Activated CD4-positive, CD25-positive, alpha-beta regulatory T cell treated with anti-CD3 and anti-CD28 coated beads, Interleukin-2, amount 50 U/mL, for 16 hours (primary cell): ENCODE data around the gene OGDH.
"Not testable (repeated sequence)": the region's sequence is repeated elsewhere in the genome, so short reads cannot be mapped to it uniquely, and the experiment has no call there.

Experiments used
- DNase-seq: peaks from one replicate; pipeline ENCODE4 v3.0.0-alpha.2; 2020; ENCODE audit warnings: low read depth, low spot score

The OGDH gene

DNA sequence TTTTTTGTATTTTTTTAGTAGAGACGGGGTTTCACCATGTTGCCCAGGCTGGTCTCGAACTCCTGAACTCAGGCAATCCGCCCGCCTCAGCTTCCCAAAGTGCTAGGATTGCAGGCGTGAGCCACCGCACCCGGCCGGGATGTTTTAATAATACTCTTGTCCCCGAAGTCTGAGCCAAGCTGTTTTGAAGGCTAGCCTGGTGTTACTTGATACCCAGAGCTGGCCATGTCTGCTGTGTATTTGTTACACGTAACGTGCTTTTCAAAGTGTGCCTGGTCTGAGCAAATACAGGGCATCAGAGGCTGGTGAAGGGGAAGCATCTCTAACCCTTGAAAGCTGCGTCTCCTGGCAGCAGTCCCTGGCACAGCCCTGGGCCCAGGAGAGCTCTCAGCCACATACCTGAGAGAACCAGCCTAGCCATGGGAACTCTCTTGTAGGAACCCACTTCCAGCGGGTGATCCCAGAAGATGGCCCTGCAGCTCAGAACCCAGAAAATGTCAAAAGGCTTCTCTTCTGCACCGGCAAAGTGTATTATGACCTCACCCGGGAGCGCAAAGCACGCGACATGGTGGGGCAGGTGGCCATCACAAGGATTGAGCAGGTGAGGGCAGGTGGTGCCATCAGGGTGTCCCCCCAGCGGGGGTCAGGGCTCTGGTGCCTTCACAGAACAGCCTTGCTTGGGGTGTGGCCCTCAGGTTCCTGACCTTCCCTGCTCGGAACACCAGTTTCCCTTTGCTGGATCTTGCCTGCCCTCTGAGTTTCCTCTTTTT lies 100.5 kb downstream of the OGDH start:
- no peak for DNase-seq

DNA sequence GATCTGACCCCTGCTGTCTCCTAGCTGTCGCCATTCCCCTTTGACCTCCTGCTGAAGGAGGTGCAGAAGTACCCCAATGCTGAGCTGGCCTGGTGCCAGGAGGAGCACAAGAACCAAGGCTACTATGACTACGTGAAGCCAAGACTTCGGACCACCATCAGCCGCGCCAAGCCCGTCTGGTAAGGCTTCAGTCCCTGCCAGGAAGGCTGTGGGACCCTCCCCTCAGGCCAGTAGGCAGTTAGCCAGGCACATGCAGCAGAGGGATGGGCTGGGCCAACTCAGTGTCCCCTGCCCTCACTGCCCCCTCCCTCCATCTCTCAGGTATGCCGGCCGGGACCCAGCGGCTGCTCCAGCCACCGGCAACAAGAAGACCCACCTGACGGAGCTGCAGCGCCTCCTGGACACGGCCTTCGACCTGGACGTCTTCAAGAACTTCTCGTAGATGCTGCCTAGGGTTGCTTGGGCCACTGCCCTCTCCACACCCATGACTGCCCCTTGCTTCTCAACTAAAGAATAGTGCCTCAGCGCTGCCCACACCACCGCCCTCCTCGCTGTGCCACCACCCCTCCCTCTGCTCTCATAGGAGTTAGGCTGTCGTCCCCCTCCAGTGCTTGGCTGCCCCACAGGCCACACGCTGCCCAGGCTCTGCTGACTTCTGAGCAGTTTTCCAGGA lies 101.3 kb downstream of the OGDH start:
- no peak for DNase-seq

DNA sequence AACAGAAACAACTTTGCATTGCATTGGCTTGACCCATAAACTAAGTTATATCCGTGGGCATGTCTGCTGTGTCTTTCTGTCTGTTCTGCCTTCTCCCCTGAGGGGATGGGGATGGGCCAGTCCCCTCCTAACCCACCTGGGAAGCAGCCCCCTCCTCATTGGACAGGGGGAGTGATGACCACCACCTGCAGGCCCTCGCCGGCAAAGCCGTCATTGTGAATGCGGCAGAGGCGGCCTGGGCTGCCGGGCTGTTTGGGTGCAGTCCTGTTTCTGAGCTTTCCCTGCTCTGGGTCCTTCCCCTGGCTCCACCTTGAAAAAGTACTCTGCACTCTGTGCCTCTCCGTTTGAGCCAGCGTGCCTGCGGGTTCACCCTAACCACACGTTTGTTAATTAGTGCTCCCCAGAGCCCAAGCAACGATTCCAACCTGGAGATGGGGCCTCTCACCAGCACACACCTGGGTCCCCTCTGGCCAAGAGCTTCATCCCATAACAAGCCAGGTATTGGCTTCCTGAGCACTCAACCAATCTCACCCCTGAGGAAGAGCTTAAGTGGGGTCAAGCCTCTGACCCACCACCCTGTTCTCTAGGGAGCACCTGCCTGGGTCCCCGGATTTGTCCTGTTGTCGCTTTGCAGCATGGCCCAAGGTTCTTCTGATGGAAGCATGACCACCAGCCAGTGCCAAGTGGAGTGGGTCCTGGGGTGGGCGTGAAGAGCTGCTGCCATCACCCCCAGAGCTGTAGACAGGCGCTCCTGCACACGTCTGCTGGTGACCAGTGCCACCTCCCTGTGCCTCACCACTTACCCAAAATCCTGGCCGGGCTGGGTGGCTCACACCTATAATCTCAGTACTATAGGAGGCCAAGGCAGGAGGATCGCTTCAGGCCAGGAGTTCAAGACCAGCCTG lies 102.8 kb downstream of the OGDH start:
- no peak for DNase-seq

DNA sequence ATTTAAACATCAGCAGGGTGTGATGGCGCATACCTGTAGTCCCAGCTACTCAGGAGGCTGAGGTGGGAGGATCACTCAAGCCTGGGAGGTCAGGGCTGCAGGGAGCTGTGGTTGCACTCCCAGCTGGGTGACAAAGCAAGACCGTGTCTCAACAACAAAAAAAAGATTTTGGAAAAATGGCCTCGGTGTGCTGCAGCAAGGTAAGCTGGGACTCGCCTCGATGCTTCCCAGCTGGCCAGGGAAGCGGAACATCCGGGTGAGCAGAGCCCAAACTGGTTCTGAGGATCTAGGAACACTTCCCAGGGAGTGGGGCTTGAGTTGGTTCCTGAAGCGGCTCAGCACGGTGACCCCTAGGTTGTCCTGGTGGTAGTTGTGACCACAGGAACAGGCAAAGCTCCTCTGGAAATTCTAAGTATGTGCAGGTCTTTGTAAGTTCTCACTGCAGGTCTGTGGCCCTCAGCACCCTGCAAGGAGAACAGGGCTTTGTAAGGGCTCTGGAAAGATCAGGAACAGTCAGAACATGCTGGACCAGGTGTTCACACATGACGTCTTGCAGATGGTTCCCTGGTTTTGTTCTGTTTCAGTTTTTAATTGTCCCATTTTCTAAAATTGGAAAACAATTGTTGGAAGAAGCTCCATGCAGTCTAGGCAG lies 103.6 kb downstream of the OGDH start:
- no peak for DNase-seq

DNA sequence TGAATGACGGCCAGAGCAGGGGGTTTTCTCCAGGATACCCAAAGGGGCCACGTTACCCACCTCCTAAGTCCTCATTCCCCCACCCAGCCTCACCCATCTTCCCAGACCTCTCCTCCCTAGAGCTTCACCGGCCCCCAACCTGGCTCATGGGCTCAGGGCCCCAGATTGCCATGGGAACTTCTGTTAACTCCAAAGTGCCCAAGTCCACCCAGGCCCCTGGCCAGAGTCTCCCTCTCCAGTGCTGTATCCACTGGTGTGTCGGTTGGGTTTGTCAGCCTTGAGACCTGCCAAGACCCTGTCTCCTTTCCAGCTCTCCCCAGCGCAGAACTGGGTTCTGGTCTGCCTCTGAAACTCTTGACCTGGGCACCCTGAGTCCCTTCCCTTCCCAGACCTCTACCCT lies 105.1 kb downstream of the OGDH start:
- no peak for DNase-seq

DNA sequence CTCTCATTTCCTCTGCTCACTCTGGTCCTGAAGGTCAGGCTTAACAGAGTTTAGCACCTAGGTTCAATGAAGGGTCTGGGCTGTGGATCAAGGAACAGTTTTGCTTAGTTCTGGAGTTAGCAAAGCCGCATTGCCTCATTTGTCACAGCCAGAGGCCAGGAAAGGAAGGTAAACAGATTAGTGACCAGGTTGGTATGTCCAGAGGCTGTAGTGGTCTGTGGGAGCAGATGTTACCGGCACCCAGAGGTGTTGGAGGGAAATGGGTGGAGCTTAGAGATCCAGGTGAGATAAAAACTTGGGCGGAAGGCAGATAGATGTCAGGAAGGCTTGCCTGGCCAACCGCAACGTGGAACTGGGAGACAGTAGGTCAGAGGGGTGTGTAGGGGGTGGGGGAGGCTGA lies 105.6 kb downstream of the OGDH start:
- no peak for DNase-seq

DNA sequence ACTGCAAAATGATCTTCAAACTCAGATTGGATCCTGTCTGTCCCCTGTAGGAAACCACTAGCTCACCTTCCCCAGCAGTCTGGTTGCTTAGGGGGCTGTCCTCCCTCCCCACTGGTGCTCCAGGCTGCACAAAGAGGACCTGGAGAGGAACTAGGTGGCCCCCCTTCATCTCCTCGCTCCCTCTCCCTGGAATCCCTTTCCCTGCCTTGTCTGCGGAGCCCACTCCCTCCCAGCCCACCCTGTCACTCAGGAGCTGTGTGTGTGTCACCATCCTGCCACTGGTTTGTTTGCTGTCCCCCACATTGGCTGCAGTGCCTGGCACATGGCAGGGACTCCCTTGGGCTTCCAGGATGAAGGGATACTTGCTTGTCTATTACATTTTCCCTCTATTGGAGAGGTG lies 106.7 kb downstream of the OGDH start:
- DNase-seq, result no peak

DNA sequence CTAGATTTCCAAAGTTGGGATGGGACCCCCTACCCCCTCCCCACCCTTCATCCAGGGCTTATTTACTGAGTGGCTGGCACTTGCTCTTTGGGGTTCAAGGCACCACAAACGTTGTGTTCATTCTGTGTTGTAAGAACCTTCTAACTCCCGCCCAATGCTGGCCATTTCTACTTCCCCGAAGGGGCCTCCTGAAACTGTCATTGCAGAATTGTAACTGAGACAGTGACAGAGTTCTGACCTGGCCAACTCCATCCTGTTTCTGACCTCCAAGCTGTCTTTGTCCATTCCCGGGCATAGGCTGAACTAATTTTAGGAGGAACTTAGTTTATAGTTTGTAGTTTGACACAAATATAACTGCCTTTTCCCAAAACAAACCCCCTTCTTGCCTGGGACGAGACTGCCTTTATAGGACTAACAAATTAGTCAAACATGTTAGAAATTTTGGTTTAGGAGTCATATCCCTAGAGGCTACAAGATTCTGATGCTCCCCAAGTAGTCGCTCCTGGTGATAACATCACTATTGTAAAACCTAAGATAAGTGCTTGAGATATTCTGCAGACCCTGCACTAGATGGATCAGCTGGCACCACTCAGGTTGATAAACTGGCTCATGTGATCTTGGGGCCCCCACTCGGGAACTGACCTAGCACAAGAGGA lies 107.4 kb downstream of the OGDH start:
- no peak for DNase-seq

DNA sequence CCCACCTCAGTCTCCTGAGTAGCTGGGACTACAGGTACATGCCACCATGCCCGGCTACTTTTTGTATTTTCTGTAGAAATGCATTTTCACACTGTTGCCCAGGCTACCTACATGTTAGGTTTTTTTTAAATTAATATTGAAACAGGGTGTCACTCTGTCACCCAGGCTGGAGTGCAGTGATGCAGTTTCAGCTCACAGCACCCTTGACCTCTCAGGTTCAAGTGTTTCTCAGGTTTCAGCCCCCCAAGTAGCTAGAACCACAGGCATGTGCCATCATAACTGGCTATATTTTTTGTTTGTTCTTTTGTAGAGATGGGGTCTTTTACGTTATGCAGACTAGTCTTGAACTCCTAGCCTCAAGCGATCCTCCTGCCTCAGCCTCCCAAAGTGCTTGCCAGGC lies 109.8 kb downstream of the OGDH start:
- DNase-seq, result no peak

DNA sequence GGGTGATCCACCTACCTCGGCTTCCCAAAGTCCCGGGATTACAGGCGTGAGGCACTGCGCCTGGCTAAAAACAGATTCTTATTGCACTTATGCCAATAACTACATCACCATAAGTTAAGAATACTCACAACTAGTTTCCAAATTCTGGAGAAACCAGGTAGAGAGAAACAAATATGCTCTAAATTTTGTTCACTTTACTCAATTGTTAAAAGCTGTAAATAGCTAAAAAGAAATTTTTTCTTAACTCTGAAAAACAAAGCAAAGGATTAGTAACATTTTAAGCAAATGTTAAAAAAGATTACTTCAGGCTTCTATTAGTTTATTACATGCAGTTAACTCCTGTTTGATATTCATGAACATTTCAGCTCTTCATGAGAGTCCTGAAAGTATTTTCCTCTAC lies 113.9 kb downstream of the OGDH start:
- no peak for DNase-seq

DNA sequence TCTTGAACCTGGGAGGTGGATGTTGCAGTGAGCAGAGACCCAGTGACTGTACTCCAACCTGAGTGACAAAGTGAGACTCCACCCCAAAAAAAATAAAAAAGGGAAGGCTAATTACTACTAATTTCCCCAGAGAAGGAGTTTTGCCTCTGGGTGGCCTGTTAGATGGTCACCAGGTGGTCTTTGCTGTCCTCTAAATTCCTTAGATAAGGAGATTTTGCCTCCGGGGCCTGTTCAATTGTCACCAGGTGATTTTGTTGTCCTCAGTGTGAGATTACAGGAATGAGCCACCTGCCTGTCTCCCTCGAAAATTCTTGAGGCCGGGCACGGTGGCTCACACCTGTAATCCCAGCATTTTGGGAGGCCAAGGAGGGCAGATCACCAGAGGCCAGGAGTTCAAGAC lies 117.8 kb downstream of the OGDH start:
- no peak for DNase-seq

DNA sequence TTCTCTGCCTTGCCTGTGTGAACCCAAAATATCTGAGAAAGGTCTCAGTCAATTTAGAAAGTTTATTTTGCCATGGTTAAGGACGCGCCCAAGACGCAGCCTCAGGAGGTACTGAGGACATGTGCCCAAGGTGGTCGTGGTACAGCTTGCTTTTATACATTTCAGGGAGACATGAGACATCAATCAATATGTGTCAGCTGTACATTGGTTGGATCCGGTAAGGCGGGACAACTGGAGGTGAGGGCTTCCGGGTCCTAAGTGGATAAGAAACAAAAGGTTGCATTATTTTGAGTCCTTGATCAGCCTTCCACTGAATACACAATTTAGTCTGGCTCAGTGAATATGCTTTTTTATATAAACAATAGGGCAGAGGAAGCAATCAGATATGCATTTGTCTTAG lies 119.8 kb downstream of the OGDH start:
- DNase-seq, result not testable (repeated sequence)

DNA sequence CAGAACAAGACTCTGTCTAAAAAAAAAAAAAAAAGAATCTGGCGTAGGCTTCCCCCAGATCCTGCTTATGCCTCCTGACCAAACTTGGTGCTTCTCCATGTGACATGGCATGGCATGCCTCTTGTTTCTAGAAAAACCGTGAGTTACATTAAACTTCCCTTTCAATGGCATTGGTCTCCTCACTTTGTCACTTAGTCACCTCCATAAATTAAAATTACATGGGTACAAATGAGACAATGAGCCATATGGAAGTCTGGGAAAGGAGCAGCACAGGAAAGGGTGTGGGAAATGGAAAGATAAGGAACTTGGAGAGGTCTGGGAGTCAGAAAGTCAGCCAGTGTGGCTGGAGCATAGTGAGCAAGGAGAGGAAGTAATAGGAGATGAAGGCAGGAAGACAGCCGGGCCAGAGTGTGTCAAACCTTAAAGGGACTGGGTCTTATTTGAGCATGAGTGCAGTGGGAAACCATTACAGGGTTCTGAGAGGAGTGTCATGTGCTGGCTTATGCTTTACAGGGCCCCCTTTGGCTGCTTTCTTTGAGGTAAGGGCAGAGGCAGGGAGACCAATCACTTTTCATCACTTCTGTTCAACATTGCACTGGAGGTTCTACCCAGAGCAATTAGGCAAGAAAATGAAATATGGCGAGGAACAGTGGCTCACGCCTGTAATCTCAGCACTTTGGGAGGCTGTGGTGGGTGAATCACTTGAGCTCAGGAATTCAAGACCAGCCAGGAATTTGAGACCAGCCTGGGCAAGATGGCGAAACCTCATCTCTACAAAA lies 120.9 kb downstream of the OGDH start:
- DNase-seq, result no peak

DNA sequence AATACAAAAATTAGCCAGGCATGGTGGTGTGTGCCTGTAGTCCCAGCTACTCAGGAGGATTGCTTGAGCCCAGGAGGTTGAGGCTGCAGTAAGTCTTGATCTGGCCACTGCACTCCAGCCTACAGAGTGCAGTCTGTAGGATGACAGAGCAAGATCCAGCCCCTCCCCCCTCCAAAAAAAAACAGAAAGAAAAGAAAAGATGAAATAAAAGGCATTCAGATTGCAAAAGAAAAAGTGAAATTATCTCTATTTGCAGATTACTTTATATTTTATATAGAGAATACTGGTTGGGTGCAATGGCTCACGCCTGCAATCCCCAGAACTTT lies 121.5 kb downstream of the OGDH start:
- DNase-seq, result no peak

DNA sequence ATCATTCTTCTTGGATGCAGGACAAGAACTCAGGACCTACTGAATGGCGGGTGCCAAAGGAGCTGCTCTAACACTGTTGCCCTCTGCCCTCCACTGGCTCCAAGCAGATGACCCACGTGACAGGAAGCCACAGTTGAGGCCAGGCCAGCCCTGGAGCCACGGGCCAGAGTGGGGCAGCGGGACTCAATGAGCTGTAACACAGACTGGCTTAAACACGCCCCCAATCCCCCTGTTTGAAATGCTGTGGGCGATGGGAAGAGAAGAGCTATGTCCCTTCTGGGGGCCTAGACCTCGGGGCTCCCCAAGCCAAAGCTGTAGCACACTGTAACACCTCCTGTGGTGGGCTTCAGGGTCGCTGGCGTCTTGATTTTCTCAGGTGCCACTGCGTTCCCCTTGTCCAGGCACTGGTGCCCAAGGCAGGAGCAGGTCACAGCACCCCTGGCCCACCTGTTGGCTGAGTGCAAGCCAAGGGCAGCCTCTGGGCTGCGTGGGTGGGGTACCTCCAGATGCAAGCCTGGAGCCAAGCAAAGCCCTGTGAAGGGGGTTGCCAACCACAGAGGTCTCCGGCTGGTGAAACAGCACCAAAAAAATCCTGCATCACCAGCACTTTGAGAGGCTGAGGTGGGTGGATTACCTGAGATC lies 123.6 kb downstream of the OGDH start:
- no peak for DNase-seq

DNA sequence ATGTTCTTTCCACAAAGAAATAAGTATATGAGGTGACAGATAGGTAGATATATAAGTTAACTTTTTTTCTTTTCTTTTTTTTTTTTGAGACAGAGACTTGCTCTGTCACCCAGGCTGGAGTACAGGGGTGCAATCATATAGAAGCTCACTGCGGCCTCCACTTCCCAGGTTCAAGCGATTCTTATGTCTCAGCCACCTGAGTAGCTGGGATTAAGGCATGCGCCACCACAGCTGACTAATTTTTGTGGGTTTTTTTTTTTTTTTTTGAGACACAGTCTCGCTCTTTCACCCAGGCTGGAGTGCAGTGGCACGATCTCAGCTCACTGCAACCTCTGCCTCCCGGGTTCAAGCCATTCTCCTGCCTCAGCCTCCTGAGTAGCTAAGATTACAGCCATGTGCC lies 126.5 kb downstream of the OGDH start:
- DNase-seq, result not testable (repeated sequence)

DNA sequence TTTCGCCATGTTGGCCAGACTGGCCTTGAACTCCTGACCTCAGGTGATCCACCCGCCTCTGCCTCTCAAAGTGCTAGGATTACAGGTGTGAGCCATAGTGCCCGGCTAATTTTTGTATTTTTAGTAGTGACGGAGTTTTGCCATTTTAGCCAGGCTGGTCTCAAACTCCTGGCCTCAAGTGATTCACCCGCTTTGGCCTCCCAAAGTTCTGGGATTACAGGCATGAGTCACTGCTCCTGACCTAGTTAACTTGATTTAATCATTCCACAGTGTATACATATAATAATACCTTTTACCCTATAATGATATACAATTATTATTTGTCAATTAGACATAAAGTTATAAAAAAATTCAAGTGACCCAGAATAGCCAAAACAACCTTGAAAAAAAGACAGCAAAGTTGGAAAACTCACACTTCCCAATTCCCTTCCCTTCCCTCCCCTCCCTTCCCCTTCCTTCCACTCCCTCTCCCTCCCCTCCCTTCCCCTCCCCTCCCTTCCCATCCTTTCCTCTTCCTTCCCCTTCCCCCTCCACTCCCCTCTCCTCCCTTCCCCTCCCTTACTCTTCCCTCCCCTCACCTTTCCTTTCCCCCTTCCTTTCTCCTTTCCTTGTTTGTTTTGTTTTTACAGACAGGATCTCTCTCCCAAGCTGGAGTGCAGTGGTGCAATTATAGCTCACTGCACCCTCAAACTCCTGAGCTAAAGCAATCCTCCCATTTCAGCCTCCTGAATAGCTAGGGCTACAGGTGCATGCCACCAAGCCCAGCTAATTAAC lies 127.5 kb downstream of the OGDH start:
- DNase-seq, result no peak

DNA sequence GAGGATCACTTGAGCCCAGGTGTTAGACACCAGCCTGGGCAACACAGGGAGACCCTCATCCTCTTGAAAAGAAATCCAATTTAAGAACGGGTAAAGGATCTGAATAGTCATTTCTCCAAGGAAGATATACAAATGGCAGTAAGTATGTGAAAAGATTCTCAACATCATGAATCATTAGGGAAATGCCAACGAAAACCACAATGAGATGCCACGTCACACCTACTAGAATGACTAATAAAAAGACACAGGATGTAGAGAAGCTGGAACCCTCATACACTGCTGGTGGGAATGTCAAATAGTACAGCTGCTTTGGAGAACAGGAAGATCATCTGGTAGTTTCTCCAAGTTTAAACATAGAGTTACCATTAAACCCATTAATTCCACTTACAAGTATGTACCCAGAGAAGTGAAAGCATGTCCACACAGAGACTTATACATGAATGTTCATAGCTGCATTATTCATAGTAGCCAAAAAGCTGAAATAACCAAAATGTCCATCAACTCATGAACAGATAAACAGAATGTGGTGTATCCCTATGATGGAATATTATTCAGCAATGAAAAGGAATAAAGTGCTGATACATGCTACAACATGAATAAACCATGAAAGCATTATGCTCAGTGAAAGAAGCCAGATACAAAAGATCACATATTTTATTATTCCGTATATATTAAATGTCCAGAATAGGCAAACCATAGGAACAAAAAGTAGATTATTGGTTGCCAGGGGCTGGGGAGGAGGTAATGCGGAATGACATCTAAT lies 129.2 kb downstream of the OGDH start:
- peak; percentile 29 for DNase-seq

DNA sequence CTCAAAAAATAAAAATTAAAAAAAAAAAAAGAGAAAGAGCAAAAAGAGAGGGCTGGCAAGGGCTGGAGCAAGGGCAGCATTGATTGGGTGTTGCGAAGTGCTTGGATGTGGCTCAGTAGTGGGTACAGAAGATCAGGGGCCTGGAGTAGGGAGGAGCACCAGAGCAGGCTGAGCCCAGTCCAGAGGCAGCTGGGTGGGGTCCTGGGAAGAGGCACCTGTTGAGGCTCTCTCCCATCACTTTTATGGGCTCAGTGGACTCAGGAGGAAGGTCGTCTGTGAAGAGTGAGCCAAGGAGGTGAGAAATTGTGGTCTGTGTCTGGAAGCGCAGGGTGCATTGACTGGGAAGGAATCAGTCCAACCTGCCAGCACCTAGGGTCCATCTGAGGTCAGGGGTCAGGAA lies 130.5 kb downstream of the OGDH start:
- DNase-seq, result no peak
